ENCODE results near the gene BABAM2.

DNA sequence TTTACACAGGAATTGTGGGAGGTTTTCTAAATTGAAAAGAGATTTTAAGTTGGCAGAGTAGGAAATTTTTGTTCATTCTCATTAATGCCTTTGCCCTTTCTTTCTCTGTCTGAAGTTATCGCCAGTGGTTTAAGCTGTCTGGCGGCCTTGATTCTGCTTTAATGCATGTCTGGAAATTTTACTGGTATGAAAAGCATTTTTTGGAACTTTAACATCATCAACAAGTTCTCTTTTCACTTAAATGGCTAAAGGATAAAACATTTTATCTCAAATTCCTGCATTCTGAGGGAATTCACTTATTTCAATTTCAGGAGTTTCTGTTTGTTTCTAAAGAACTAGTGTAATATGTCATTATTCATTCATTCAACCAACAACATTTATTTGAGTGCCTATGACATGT, 268.3 kb downstream of the BABAM2 start:
- TF ChIP-seq, protein P1, sequence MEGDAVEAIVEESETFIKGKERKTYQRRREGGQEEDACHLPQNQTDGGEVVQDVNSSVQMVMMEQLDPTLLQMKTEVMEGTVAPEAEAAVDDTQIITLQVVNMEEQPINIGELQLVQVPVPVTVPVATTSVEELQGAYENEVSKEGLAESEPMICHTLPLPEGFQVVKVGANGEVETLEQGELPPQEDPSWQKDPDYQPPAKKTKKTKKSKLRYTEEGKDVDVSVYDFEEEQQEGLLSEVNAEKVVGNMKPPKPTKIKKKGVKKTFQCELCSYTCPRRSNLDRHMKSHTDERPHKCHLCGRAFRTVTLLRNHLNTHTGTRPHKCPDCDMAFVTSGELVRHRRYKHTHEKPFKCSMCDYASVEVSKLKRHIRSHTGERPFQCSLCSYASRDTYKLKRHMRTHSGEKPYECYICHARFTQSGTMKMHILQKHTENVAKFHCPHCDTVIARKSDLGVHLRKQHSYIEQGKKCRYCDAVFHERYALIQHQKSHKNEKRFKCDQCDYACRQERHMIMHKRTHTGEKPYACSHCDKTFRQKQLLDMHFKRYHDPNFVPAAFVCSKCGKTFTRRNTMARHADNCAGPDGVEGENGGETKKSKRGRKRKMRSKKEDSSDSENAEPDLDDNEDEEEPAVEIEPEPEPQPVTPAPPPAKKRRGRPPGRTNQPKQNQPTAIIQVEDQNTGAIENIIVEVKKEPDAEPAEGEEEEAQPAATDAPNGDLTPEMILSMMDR (IDR thresholded peaks at IDR 0.05; ENCODE audit: borderline replicate concordance, extremely low read depth, low read length, poor library complexity, severe bottlenecking) = no peak
- no peak for TF ChIP-seq EZH2 (IDR thresholded peaks at IDR 0.05; ENCODE audit: borderline replicate concordance, low read depth, low read length, severe bottlenecking)

Measured in DND-41 (cell line).